CD4-positive, alpha-beta T cell treated with Interleukin-17A for 4 hours (primary cell): ENCODE data around the gene MEN1.

Experiments
- DNase-seq: peaks from one replicate; pipeline ENCODE4 v3.0.0-alpha.2; 2020; ENCODE audit warnings: mixed read lengths

Gene MEN1

DNA sequence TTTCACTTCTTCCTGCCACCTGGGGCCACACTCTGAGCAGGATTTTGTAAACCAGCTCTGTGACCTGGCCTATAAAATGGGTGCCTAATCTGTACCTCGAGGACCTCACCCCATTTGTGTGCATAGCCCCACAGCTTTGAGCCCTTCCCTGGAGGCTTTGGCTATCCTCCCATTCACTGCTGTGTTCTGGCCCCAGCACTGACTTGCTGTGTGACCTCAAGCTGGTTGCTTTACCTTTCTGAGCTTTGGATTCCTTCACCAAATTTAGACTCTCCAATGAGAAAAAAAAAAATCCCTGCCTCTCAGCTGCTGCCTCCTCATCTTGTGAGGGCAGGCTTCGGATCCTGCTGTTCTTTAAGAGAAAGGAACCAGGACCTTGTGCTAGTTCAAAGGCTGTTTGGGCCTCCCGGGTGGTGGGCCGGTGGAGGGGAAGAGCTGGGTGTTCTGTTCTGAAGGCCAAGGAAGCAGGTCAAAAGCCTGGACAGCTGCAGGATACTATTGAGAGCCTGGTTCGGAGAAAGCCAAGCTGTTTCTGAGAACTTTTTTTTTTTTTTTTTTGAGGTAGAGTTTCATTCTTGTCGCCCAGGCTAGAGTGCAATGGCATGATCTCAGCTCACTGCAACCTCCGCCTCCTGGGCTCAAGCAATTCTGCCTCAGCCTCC is 49.5 kb downstream of the MEN1 start:
- DNase-seq: no peak

DNA sequence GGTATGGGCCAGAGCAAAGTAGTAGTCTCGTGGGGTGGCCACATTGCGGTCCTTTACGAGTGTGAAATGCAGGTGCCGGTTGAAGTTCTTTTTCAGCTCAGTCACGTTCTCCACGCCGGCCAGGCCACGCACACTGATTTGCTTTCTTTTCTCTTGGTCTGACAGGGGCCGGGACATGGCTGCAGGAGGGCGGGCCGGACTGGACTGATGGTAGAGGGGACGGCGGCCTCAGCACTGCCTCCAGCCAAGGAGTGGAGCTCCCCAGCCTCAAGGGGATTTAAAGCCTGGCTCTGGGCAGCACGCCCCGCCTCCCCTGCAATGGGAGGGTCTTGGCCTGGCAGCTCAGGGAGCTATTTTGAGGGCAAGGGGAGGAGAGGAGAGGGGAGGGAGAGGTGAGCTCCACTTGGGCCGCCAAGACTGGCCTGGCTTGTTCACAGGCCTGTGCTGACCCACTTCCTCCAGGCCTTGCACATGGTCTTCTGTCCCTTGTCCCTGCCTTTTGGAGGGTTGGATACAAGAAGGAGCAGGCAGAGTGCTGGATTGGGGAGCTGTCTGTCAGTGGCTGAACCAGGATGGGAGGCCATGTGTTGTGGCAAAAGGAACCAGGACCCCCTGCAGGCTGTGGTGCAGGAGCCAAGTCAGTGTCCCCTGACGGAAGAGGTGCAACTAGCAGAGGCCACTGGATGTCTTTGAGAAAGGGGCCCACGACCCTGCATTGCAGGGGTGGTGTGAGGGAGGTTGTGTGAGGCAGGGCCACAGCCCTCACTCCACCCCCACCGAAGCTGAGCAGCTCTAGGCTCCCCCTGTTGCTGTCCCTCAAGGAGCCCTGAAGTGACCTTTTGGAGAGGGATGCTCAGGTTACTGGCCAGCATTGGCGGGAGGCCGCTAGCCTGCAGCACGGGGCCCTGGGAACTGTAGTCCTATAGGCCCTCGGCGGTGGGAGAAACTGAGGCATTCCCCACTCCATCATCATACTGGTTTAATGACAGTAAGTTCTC is 50.3 kb downstream of the MEN1 start, which contains the start of gene PYGM:
Gene PYGM, minus strand, starts transcription at position 253 of the 998 bp plus-strand sequence. Its CDS starts 76 bp downstream, at position 177.
- DNase-seq: no peak

GRCh38 chr11:64759131-64759721 is 51.1 kb downstream of the MEN1 start:
- no peak for DNase-seq

DNA sequence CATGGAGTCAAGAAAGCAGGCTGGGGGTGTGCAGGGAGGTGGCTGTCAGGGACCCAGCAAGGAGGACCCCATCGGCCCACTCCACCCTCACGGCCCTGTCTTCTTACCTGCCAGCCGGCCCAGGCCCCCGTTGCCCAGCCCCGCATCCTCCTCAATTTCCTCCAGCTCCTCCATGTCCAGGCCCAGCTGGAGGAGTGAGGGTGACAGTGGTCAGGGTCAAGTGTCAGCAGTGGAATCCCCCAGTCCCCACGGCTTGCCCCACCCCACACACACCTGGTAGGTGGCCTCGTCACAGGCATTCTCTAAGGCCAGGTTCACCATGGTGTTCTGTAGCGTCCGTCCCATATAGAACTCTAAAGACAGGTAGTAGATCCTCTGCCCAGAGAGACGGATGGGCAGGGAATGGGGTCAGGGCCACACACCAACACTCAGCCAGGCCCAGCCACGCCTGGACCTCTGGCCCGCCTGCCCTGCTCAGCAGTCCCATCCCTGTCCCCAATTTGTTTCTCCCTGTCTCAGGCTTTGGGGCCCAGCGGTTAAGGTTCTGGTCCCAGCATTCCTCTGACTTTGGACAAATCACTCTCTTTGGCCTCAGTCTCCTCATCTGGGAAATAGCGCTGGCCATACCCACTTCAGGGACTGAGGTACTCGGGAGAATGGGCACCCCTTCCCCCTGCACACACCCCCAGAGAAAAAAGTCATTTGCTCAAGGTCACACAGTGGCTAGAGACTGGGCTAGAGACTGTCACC is 51.8 kb downstream of the MEN1 start:
- no peak for DNase-seq

DNA sequence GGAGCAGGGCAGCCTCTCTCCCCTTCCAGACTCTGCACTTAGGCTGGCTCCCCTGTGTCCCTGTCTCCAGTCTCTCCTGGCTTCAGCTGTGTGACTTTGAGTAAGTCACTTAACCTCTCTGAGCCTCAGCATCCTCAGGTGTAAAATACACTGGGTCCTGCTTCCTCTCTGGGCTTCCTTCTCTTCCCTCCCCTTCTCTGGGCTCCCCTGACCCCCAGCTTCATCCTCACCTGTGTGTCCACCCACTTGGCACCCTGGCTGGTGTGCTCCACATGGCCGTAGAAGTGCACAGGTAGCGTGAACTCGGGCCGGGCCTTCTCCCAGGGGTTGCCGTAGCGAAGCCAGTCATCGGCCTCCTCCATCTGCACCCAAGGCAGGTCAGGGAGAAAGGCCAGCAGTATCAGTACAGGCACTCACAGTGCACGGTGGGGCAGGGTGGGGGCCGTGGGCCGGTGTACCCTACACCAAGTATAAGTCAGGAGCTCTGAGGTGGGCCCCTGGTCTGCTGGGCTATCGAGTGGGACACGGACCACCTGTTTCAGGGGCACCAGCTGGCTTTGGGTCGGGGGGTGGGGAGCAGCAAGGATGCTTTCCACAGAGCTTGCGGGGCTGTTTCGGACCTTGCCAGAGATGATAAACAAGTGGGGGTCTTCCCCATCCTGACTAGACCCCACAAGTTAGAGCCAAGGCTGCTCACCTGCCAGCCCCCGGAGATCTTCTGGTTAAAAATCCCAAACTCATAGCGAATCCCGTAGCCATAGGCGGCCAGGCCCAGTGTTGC is 52.6 kb downstream of the MEN1 start:
- no peak for DNase-seq

DNA sequence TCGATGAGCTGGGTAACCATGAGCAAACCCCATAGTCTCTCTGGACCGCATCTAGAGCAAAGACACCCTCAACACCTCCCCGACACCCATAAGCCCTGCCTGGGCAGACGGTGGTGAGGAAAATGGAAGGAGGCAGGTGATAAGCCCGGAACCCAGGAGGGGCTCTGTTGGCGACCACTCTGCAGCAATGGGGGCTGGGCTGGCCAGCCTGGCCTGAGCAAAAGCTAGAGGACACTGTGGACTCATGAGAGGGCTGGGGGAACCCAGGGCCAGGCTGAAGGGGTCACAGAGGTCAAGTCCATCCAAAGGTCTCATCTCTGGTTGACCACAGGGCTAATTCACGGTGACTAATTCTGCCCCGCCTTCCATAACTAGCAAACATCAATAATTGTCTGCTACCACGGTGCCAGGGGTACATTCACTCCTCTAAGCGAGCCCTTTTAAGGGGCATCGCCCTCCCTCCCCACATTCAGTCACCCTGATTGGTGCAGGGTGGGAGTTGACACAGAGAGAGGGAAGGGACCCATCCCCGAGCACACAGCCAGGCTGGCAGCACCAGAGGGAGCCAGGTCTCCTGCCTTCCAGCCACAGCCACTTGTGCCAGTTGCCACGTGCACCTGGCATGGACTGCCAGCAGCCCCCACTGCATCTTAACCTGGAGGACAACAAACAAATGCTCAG is 54.5 kb downstream of the MEN1 start:
- no peak for DNase-seq

GRCh38 chr11:64754919-64755662 is 55.3 kb downstream of the MEN1 start:
- DNase-seq: no peak

- DNase-seq: no peak
Observed at GRCh38 chr11:64754124-64754918, 56.0 kb downstream of the MEN1 start.
